ENCODE results near the gene PLPP3.

The PLPP3 gene

GRCh38 chr1:56522680-56523079 lies 56.7 kb downstream of the PLPP3 start:
- DNase-seq (ENCODE audit: low read depth), result no peak

- DNase-seq (ENCODE audit: low read depth), result no peak
Observed at GRCh38 chr1:56520016-56520601, 59.3 kb downstream of the PLPP3 start.

GRCh38 chr1:56517404-56518130 lies 61.8 kb downstream of the PLPP3 start:
- DNase-seq (ENCODE audit: low read depth), result no peak

GRCh38 chr1:56516539-56517252 lies 62.7 kb downstream of the PLPP3 start:
- DNase-seq (ENCODE audit: low read depth), result peak; percentile 22

- no peak for DNase-seq (ENCODE audit: low read depth)
Observed at GRCh38 chr1:56515898-56516538, 63.3 kb downstream of the PLPP3 start.

- DNase-seq (ENCODE audit: low read depth), result no peak
Observed at GRCh38 chr1:56512724-56513494, 66.5 kb downstream of the PLPP3 start.

GRCh38 chr1:56511766-56512165 lies 67.6 kb downstream of the PLPP3 start:
- no peak for DNase-seq (ENCODE audit: low read depth)

GRCh38 chr1:56511364-56511763 lies 68.0 kb downstream of the PLPP3 start:
- DNase-seq (ENCODE audit: low read depth), result no peak

- DNase-seq (ENCODE audit: low read depth), result no peak
Observed at GRCh38 chr1:56510642-56511021, 68.7 kb downstream of the PLPP3 start.

- DNase-seq (ENCODE audit: low read depth), result no peak
Observed at GRCh38 chr1:56509713-56510641, 69.4 kb downstream of the PLPP3 start.

- no peak for DNase-seq (ENCODE audit: low read depth)
Observed at GRCh38 chr1:56508523-56508983, 70.8 kb downstream of the PLPP3 start.

GRCh38 chr1:56507925-56508522 lies 71.3 kb downstream of the PLPP3 start:
- no peak for DNase-seq (ENCODE audit: low read depth)

GRCh38 chr1:56506951-56507491 lies 72.3 kb downstream of the PLPP3 start:
- DNase-seq (ENCODE audit: low read depth), result no peak

- no peak for DNase-seq (ENCODE audit: low read depth)
Observed at GRCh38 chr1:56505792-56506743, 73.3 kb downstream of the PLPP3 start.

- no peak for DNase-seq (ENCODE audit: low read depth)
Observed at GRCh38 chr1:56502700-56503245, 76.6 kb downstream of the PLPP3 start.

GRCh38 chr1:56501888-56502287 lies 77.5 kb downstream of the PLPP3 start:
- DNase-seq (ENCODE audit: low read depth), result no peak

- DNase-seq (ENCODE audit: low read depth), result no peak
Observed at GRCh38 chr1:56501426-56501825, 77.9 kb downstream of the PLPP3 start.

Measured in non-pigmented ciliary epithelial cell (primary cell).